GM21360 (cell line): ENCODE measurements around the gene RBMS1.
"Not testable (repeated sequence)": the region's sequence is repeated elsewhere in the genome, so short reads cannot be mapped to it uniquely, and the experiment has no call there.

Source experiments
- ATAC-seq: cut with Tn5 transposase; IDR thresholded peaks from one replicate; pipeline ENCODE4 v1.9.1; 2021; ENCODE audit warnings: mild to moderate bottlenecking, moderate library complexity; ENCODE audit not compliant: unreplicated experiment

The RBMS1 gene

GRCh38 chr2:160502478-160502877, 8.9 kb upstream of the RBMS1 start:
- ATAC-seq: no peak

- no peak for ATAC-seq
These were observed 7.8 kb upstream of the RBMS1 start for GRCh38 chr2:160501370-160501769.

DNA sequence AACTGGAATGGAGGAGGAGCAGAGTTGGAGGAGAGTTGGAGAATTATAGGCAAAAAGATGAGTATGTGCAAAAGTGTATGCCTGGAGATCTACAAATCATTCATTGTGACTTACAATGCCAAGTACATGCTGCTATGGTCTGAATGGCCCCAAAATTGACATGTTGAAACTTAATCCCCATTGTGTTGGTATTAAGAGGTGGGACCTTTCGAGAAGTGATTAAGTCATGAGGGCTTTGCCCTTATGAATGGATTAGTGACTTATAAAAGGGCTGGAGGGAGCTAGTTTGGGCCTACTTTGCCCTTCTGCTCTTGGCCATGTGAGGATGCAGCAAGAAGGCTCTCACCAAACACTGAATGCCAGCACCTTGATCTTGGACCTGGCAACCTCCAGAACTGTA, 6.3 kb upstream of the RBMS1 start:
- ATAC-seq: no peak

DNA sequence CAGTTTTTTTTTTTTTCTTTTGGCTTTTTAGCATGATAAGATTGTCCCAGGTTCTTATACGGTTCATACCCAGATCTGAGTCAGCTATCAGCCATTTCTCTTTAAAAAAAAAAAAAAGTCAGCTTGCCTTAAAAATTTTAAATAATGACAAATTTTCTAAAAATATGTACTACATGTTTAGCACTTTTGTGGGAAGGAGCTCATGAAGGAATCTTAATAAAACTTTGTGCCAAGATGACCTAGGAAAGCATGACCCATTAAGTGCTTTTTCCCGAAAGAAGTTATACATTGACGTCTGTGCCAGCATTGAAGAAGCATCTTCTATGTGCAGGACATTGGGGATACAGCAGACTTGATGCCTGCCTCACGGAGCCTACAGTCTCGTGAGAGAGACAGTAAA, 4.5 kb upstream of the RBMS1 start:
- no peak for ATAC-seq

- no peak for ATAC-seq
These were observed 616 bp upstream of the RBMS1 start for GRCh38 chr2:160494201-160494644.

- ATAC-seq: no peak
These were observed 993 bp downstream of the RBMS1 start for GRCh38 chr2:160492401-160493226.

- no peak for ATAC-seq
These were observed 1.7 kb downstream of the RBMS1 start for GRCh38 chr2:160491911-160492371.

GRCh38 chr2:160490733-160491685, 2.6 kb downstream of the RBMS1 start:
- ATAC-seq: no peak

GRCh38 chr2:160489111-160489510, 4.5 kb downstream of the RBMS1 start:
- ATAC-seq: no peak

DNA sequence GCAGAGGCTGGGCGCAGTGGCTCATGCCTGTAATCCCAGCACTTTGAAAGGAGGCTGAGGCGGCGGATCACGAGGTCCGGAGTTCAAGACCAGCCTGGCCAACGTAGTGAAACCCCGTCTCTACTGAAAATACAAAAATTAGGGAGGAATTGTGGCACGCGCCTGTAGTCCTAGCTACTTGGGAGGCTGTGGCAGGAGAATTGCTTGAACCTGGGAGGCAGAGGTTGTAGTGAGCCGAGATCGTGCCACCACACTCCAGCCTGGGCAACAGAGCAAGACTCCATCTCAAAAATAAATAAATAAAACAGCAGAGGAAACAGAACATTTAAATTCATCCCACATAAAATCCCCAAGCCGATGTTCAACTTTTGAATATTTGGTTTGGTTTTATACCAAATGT, 5.3 kb downstream of the RBMS1 start:
- ATAC-seq: not testable (repeated sequence)

DNA sequence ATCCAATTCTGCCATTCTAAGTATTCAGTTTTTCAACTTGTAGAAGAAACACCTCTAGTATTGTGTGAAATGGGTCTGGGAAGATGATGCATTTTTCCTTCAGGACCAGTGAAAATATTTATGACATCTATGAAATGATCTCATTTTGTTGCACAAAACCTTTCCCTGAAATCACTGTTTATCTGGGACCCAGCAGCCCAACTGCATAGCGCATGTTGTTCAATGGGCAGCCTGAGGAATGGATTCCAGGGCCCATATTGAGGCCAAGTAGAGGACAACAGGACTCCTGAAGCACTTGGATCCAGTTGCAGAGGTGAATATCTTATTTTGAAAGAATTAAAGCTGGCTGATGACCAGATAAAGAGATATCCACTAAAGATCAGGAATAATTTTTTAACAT, 7.3 kb downstream of the RBMS1 start:
- ATAC-seq: no peak

DNA sequence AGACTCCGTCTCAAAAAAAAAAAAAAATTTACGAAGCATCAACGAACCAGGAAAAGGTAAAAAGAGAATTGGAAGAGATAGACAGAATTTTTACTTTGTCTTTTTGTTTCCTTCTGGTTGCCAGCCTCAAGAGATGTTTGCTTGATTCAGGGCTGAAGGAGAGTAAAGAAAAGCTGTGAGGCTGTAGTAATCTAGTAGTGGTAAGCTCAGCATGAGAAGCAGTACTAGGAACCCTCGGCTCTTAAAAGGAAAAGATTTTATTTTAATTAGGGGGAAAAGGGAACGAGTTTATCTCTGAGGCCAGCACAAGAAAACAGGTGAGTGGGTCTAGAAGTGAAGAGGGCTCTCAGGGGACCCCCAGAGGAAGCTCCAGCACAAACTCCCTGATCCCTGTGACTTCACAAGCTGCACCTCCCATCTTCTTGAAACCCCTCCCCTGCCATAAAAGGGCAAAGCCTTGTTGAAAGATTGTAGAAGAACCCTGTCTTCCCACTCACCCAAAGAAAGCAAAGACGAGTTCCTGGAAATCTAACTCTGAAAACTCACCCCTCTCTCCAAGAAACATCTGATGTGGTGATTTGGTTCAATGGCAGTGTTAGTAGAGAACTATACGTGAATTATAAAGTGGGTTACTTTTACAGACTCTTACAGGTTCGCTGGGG, 8.6 kb downstream of the RBMS1 start:
- ATAC-seq: no peak

GRCh38 chr2:160482673-160483072, 10.9 kb downstream of the RBMS1 start:
- ATAC-seq: no peak

- no peak for ATAC-seq
These were observed 14.3 kb downstream of the RBMS1 start for GRCh38 chr2:160479269-160479668.

- no peak for ATAC-seq
These were observed 14.9 kb downstream of the RBMS1 start for GRCh38 chr2:160478660-160479059.

GRCh38 chr2:160477032-160477431, 16.6 kb downstream of the RBMS1 start:
- no peak for ATAC-seq

GRCh38 chr2:160474891-160475787, 18.5 kb downstream of the RBMS1 start:
- no peak for ATAC-seq

- no peak for ATAC-seq
These were observed 19.3 kb downstream of the RBMS1 start for GRCh38 chr2:160474319-160474645.

- no peak for ATAC-seq
These were observed 19.9 kb downstream of the RBMS1 start for GRCh38 chr2:160473468-160474318.
